ENCODE results near the gene CD63.

CD63 gene

DNA sequence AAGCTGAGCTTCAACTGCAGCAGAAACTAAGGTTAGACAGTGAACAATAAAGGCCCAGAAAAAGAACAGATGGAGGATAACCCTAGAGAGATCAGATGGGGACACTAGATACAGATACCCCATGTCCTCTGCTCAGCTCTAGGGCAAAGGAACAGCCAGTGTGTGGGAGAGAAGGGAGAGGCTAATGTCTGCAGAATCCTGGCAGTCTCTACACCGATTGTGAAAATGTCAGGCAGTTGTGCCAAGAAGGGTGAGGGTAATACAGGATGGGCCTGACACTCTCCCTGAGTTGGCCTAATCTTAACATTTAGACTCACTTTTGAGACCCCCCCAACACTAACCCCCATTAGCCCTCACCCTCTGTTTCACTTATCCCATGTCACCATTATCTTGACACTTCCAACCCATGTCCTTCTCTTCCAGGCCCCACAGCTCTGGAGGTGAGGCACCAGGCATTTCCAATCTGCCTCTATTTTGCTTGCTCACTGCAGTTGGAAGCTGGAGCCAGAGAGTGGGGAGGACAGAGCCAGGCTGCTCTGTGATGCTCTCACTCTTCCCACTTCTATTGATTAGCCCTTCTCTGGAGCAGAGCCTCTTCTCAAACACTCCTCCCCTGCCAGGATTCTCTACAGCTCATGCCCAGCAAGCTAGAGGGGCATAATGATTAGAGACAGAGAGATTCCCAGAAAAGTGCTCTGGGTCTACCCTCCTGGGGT, 16.0 kb downstream of the CD63 start:
- Histone ChIP-seq H3K9ac (ENCODE audit: low read depth, low read length) (no peak overlapping the region), H3K36me3 (ENCODE audit: control insufficient read depth, insufficient read depth, low read length) (no peaks in the 10 kb centered on the region), H3K27ac (ENCODE audit: low read depth, low read length) (no peak overlapping the region), H3K9me3 (ENCODE audit: control insufficient read depth, insufficient read depth, low read length) (no peaks in the 10 kb centered on the region), H3K27me3 (ENCODE audit: control insufficient read depth, insufficient read depth, low read length) (peaks cover 14% of the 10 kb centered on the region), H3K4me1 (ENCODE audit: control insufficient read depth, insufficient read depth, low read length) (peaks cover 20% of the 10 kb centered on the region), H3K4me3 (ENCODE audit: low read depth, low read length) (no peak overlapping the region)

DNA sequence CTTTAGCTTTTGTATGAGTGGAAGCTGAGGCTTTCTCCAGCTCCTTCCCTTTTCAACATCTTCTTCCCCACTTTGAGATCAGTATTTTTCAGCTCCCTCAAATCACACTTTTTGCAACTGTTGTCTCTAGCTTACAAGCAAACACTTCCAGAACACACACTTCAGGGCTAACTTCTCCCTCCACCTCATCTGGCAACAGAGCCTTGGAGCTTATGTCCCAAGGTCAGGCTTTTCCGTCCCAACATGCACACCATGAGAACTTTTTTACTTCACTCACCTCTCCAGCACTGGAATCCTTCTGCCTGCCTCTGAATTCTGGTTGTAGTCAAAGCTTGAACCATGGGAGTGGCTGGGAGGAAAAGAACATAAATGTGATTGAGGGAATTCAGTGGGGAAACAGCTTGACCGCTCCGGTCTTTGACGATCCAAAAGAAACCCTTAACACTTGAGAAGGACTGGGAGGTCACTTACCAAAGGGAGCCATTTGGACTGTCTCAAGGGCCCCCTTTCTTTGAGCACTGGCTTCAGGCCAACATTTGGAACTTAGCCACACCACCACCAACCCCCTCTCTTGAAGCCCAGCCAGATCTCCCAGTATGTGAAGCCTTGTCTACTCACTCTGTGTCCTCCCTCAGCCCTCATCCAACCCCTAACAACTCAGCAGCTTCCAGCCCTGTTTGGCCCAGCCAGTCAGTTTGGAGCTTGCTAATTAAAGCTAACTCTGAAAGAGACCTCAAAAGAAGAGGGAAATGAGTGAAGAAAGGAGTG, 16.8 kb downstream of the CD63 start:
- Histone ChIP-seq H3K9ac (ENCODE audit: low read depth, low read length) (no peak overlapping the region), H3K36me3 (ENCODE audit: control insufficient read depth, insufficient read depth, low read length) (no peaks in the 10 kb centered on the region), H3K9me3 (ENCODE audit: control insufficient read depth, insufficient read depth, low read length) (no peaks in the 10 kb centered on the region), H3K27ac (ENCODE audit: low read depth, low read length) (no peak overlapping the region), H3K4me1 (ENCODE audit: control insufficient read depth, insufficient read depth, low read length) (peaks cover 12% of the 10 kb centered on the region), H3K27me3 (ENCODE audit: control insufficient read depth, insufficient read depth, low read length) (peaks cover 15% of the 10 kb centered on the region), H3K4me3 (ENCODE audit: low read depth, low read length) (no peak overlapping the region)

- no peak overlapping the region for H3K9ac ChIP-seq (ENCODE audit: low read depth, low read length)
- H3K9me3 ChIP-seq (ENCODE audit: control insufficient read depth, insufficient read depth, low read length) = no peaks in the 10 kb centered on the region
- H3K4me1 ChIP-seq (ENCODE audit: control insufficient read depth, insufficient read depth, low read length) = peaks cover 28% of the 10 kb centered on the region
- no peaks in the 10 kb centered on the region for H3K36me3 ChIP-seq (ENCODE audit: control insufficient read depth, insufficient read depth, low read length)
- peaks cover 20% of the 10 kb centered on the region for H3K27me3 ChIP-seq (ENCODE audit: control insufficient read depth, insufficient read depth, low read length)
- H3K27ac ChIP-seq (ENCODE audit: low read depth, low read length) = no peak overlapping the region
- peak overlapping the region; percentile 90 for H3K4me3 ChIP-seq (ENCODE audit: low read depth, low read length)
Observed at GRCh38 chr12:55708695-55709233, 20.0 kb downstream of the CD63 start.

DNA sequence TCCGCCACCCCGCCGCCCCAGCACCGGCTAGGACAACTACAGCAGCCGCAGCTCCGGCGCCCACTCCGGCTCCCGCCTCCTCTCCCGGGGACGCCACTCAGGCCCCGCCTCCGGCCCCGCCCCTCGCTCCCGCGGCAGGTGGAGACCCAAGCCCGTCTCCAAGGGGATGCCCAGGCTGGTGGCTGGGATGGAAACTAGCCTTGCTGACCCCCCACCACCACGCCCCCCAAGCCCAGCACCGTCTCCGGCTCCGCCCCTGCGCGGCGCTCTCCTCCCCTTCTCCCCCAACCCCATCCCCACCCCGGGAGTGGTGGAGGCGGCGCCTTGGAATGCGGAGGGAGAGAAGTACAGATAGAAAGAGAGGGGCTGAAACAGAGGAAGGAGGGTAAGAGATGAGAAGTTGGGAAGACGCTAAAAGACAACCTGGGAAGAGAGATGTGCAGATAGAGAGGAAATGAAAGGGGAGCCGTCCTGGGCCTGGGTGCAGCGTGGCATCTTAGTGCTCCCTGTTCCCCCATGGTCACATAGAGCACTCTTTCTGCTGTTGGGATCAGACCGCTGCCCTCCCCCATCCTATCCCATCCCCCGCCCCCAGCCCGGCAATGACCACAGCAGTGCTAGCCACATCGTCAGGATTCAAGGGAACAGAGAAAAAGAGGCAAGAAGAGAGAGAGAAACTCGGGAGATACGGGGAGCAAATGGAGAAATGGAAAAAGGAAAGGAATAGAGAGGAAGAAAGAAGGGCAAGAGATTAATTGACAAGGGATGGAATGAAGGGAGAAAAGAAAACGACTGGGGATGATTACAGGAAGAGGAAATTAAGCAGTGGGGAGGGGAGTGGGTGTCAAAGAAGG, 20.7 kb downstream of the CD63 start, which contains the start of gene ITGA7:
Gene ITGA7 (minus strand): TSS at position 64 of the 854 bp plus-strand sequence. CDS start 222 bp downstream, outside the sequence.
- H3K36me3 ChIP-seq (ENCODE audit: control insufficient read depth, insufficient read depth, low read length) = no peaks in the 10 kb centered on the region
- H3K27ac ChIP-seq (ENCODE audit: low read depth, low read length) = peak within 1 kb of the TSS; percentile 72
- peaks cover 28% of the 10 kb centered on the region for H3K4me1 ChIP-seq (ENCODE audit: control insufficient read depth, insufficient read depth, low read length)
- H3K9ac ChIP-seq (ENCODE audit: low read depth, low read length) = peak within 1 kb of the TSS; percentile 61
- peak within 1 kb of the TSS; percentile 90 for H3K4me3 ChIP-seq (ENCODE audit: low read depth, low read length)
- H3K9me3 ChIP-seq (ENCODE audit: control insufficient read depth, insufficient read depth, low read length) = no peaks in the 10 kb centered on the region
- peaks cover 20% of the 10 kb centered on the region for H3K27me3 ChIP-seq (ENCODE audit: control insufficient read depth, insufficient read depth, low read length)

GRCh38 chr12:55707219-55707671, 21.6 kb downstream of the CD63 start:
- no peaks in the 10 kb centered on the region for H3K9me3 ChIP-seq (ENCODE audit: control insufficient read depth, insufficient read depth, low read length)
- peak overlapping the region; percentile 51 for H3K27ac ChIP-seq (ENCODE audit: low read depth, low read length)
- H3K4me3 ChIP-seq (ENCODE audit: low read depth, low read length) = peak overlapping the region; percentile 90
- H3K36me3 ChIP-seq (ENCODE audit: control insufficient read depth, insufficient read depth, low read length) = no peaks in the 10 kb centered on the region
- peak overlapping the region; percentile 61 for H3K9ac ChIP-seq (ENCODE audit: low read depth, low read length)
- H3K4me1 ChIP-seq (ENCODE audit: control insufficient read depth, insufficient read depth, low read length) = peaks cover 28% of the 10 kb centered on the region
- H3K27me3 ChIP-seq (ENCODE audit: control insufficient read depth, insufficient read depth, low read length) = peaks cover 16% of the 10 kb centered on the region

DNA sequence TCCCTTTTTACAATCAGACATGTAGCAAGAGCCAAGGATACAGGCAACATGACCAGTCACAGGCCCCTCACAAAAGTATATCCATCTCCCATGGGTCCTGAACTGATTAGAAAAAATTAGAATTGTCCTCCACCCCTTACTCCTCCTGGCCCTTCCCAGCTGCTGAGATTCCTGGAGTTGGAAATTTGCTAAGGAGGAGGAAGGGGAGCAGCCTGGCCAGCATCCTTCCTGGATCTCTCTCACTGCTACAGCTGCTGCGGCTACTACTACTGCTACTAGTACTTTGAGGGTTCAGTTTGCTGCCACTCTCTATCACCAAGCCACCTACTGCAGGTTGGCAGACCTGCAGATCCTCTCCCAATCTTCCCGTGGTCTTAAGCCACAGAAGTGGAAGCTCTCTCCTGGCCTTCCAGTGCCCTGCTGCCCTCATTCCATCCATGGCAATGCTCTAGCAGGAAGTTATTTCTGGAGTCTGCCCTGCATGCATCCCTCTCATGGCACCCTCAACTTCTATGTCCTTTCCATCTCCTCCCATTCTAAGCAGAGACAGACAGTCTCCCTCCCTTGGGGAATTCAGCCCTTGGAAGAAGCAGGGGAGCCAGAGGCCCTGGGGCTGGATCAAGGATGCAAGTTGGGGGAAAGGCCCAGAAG, 22.1 kb downstream of the CD63 start:
- Histone ChIP-seq H3K4me3 (ENCODE audit: low read depth, low read length) (peak overlapping the region; percentile 90), H3K9me3 (ENCODE audit: control insufficient read depth, insufficient read depth, low read length) (no peaks in the 10 kb centered on the region), H3K4me1 (ENCODE audit: control insufficient read depth, insufficient read depth, low read length) (peaks cover 28% of the 10 kb centered on the region), H3K27me3 (ENCODE audit: control insufficient read depth, insufficient read depth, low read length) (peaks cover 11% of the 10 kb centered on the region), H3K36me3 (ENCODE audit: control insufficient read depth, insufficient read depth, low read length) (no peaks in the 10 kb centered on the region), H3K9ac (ENCODE audit: low read depth, low read length) (no peak overlapping the region), H3K27ac (ENCODE audit: low read depth, low read length) (peak overlapping the region; percentile 10)

DNA sequence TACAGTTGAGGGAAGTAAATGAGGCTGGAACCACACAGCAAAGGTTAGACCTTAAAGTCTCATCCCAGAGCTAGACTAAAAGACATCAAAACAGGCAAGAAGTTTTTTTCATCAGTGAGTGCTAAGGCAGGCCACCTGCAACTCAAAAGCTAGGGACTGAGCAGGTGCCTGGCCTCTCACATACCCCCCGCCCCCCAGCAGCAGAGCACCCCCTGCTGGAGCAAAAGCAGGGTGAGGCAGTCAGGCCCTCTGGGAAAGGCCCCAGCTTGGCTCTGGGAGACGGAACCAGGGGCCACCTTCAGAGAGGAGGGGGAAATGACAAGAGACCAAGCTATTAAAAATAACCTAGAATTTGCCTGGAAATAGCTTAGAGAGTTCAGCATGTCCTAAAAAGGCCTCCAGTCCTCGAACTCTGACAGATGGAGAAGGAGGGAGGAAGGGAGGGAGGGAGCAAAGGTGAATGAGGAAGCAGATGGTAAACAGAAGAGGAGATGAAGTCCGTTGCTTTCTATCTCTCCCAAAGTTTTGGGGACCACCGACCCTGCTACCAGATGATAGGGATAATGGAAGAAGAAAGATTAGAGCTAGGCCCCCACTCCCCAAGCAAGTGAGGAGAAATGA, 22.9 kb downstream of the CD63 start:
- Histone ChIP-seq H3K4me1 (ENCODE audit: control insufficient read depth, insufficient read depth, low read length) (peaks cover 28% of the 10 kb centered on the region), H3K4me3 (ENCODE audit: low read depth, low read length) (peak overlapping the region; percentile 90; the same call in 1 of the 2 replicates), H3K36me3 (ENCODE audit: control insufficient read depth, insufficient read depth, low read length) (no peaks in the 10 kb centered on the region), H3K9me3 (ENCODE audit: control insufficient read depth, insufficient read depth, low read length) (no peaks in the 10 kb centered on the region), H3K9ac (ENCODE audit: low read depth, low read length) (no peak overlapping the region), H3K27me3 (ENCODE audit: control insufficient read depth, insufficient read depth, low read length) (peaks cover 10% of the 10 kb centered on the region; the same call in 1 of the 2 replicates), H3K27ac (ENCODE audit: low read depth, low read length) (no peak overlapping the region)

- H3K36me3 ChIP-seq (ENCODE audit: control insufficient read depth, insufficient read depth, low read length) = no peaks in the 10 kb centered on the region
- H3K4me1 ChIP-seq (ENCODE audit: control insufficient read depth, insufficient read depth, low read length) = peaks cover 28% of the 10 kb centered on the region
- H3K4me3 ChIP-seq (ENCODE audit: low read depth, low read length) = no peak overlapping the region
- H3K9ac ChIP-seq (ENCODE audit: low read depth, low read length) = no peak overlapping the region
- H3K27ac ChIP-seq (ENCODE audit: low read depth, low read length) = no peak overlapping the region
- H3K27me3 ChIP-seq (ENCODE audit: control insufficient read depth, insufficient read depth, low read length) = peaks cover 10% of the 10 kb centered on the region; the same call in 1 of the 2 replicates
- no peaks in the 10 kb centered on the region for H3K9me3 ChIP-seq (ENCODE audit: control insufficient read depth, insufficient read depth, low read length)
Observed at GRCh38 chr12:55704824-55705718, 23.7 kb downstream of the CD63 start.

Data from HUES48 (cell line).